ENCODE results near the gene TMEM37. TPM values are rescaled to one million over a fixed set of nuclear protein-coding genes. Genes with fewer than 3 reads are reported as not detected.

The TMEM37 gene
- total RNA-seq, 1 donor from 2014 or later, result 0.14 TPM

DNA sequence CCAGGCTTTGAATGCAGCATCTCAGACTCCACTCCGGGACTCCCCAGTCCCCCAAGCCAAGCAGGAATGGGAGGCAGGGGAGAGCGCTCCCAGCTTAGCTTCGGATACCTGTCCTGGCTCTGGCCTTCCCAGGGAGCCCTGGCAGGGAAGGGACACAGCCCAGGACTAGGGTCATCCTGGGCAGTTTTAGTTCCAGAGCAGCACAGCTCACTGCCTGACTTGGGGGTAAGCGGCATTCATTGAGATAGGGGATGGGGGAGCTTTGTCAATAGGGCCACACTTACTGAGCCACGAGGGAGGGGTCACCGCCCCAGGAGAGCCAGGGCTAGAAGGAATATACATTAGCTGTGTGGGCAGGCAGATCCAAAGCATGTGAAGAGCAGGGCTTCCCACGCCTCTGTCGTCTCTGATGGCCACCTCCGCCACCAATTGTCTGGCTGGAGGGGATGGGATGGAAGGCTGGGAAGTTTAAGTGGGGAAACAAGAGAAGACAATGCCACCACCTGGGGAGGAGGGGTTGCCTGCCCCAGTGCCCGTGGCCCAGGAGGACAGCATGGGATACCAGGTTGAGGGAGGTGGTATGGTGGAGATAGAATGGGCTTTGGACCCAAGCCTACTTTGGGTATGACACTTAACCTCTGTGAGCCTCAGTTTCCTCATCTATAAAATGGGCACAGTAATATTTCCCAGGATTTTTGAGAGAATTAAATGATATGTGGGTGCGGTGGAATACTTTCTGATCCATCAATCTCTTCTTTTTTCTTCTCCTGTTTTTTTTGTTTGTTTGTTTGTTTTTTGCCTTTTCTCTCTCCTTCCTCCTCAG is 52.5 kb downstream of the TMEM37 start:
- H3K9me3 Mint-ChIP-seq, result no peaks in the 10 kb centered on the region
- H3K27me3 Mint-ChIP-seq (ENCODE audit: low read depth), result peaks cover 1% of the 10 kb centered on the region
- no peaks in the 10 kb centered on the region for H3K4me1 Mint-ChIP-seq (ENCODE audit: low read depth)
- H3K36me3 Mint-ChIP-seq (ENCODE audit: low read depth), result no peaks in the 10 kb centered on the region
- no peak overlapping the region for H3K27ac Mint-ChIP-seq
- no peak overlapping the region for H3K4me3 Mint-ChIP-seq (ENCODE audit: low read depth)
- DNase-seq (ENCODE audit: low spot score), result no peak
- intact Hi-C loops (cut with micrococcal nuclease), result no loop called here

DNA sequence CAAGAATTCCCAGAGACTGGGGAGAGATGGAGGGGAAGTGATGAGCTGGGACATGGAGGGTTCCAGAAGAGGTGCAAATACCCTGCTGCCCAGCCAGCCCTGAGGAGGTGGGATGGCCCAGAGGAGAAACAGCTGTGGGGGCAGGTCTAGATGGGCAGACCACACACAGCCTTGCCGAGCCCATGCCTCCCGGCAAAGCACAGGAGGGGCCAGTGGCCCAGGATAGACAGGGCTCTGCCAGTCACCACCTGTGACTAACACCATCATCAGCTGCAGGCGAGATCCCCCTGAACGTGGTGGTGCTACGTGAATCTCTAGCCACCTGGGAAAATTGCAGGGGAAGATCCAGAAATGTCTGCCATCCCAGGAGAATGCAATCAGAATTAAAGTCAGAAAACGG is 53.2 kb downstream of the TMEM37 start:
- DNase-seq (ENCODE audit: low spot score), result no peak
- Mint-ChIP-seq H3K4me1 (ENCODE audit: low read depth) (no peaks in the 10 kb centered on the region), H3K36me3 (ENCODE audit: low read depth) (no peaks in the 10 kb centered on the region), H3K27me3 (ENCODE audit: low read depth) (peaks cover 1% of the 10 kb centered on the region), H3K4me3 (ENCODE audit: low read depth) (no peak overlapping the region), H3K9me3 (no peaks in the 10 kb centered on the region), H3K27ac (no peak overlapping the region)
- intact Hi-C loops (cut with micrococcal nuclease), result no loop called here

DNA sequence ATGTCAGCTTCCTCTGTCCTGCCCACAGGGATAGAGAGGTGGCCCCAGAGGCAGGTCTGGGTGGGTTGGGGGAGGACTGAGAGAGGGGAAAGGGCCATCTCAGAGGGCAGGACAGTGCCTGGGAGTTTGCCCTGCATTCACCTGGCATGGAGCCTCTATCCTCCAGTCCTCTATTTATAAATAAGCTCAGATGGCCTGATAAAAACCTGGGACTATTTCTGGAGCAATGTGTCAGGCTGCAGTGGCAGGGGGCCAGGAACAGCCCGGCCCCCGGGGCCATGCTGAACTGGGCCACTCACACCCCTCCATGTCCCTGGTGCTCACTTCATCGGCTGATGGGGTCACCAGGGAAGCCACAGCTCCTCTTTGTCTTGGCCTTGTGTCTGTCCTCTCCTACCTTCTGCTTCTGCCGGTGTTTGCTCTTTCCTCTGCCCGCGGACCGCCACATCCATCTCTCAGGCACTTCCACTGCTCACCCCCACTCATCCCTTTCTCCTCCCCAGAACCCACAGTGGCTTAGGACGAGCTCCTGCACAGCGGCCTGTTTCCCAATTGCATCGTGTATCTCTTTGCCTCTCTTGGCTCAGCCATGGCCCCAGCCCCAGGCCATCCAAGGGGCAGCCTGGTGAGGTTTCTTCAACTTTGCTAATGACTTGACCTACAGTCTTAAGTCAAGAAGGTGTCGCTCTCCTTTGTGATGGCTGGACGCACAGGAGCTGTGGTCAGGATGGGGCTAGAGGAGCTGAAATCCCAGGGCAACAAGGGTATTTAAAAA is 53.9 kb downstream of the TMEM37 start:
- Mint-ChIP-seq H3K4me1 (ENCODE audit: low read depth) (no peaks in the 10 kb centered on the region), H3K36me3 (ENCODE audit: low read depth) (no peaks in the 10 kb centered on the region), H3K27me3 (ENCODE audit: low read depth) (peaks cover 1% of the 10 kb centered on the region), H3K9me3 (no peaks in the 10 kb centered on the region), H3K4me3 (ENCODE audit: low read depth) (no peak overlapping the region), H3K27ac (no peak overlapping the region)
- intact Hi-C loops (cut with micrococcal nuclease), result no loop called here
- DNase-seq (ENCODE audit: low spot score), result no peak

DNA sequence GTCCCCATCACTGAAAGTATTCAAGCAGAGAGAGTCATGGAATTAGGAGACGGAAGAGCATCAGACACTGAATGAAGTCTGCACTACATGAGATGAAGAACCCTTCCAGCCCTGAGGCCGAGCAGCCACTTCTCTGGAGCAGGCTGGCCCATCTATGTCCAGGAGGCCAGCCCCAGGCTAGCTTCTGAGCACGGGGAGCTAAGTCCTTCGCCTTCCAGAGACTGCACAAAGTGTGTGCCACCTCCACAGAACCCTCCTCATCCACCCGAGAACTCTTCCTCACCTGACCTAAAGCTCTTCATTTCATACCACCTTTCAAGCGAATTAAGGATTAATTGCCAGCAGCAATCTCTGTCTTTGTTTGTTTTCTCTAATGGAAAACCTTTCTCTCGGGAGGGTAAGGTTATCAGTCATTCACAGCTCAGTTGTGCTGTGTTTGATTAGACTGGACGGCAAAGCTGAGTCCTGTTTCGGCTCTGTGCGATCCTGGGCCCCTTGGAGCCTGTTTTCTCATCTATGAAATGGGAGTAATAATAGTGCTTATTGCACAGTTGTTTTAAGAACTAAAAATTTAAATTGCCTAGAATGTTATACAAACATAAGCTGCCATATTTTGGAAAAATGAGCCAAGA is 54.7 kb downstream of the TMEM37 start:
- Mint-ChIP-seq H3K27ac (no peak overlapping the region), H3K27me3 (ENCODE audit: low read depth) (peaks cover 1% of the 10 kb centered on the region), H3K36me3 (ENCODE audit: low read depth) (no peaks in the 10 kb centered on the region), H3K4me3 (ENCODE audit: low read depth) (no peak overlapping the region), H3K9me3 (no peaks in the 10 kb centered on the region), H3K4me1 (ENCODE audit: low read depth) (no peaks in the 10 kb centered on the region)
- intact Hi-C loops (cut with micrococcal nuclease), result no loop called here
- no peak for DNase-seq (ENCODE audit: low spot score)

DNA sequence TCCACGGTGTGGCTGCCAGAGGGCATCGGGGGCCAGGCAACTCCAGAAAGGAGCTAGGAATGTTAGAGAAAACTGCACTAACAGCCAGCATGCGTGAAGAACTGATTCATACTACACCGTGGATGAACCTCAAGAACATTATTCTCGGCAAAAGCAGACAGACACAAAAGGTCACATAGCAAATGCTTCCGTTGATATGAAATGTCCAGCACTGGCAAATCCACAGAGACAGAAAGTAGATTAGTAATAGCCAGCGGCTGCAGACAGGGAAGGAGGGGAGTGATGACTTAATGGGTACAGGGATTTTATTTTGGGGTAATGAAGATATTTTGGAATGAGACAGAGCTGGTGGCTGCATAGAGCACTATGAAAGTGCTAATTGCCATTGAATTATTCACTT is 55.2 kb downstream of the TMEM37 start:
- no peak for DNase-seq (ENCODE audit: low spot score)
- intact Hi-C loops (cut with micrococcal nuclease), result no loop called here
- no peaks in the 10 kb centered on the region for H3K36me3 Mint-ChIP-seq (ENCODE audit: low read depth)
- H3K9me3 Mint-ChIP-seq, result no peaks in the 10 kb centered on the region
- peaks cover 1% of the 10 kb centered on the region for H3K27me3 Mint-ChIP-seq (ENCODE audit: low read depth)
- no peak overlapping the region for H3K4me3 Mint-ChIP-seq (ENCODE audit: low read depth)
- no peak overlapping the region for H3K27ac Mint-ChIP-seq
- H3K4me1 Mint-ChIP-seq (ENCODE audit: low read depth), result no peaks in the 10 kb centered on the region

DNA sequence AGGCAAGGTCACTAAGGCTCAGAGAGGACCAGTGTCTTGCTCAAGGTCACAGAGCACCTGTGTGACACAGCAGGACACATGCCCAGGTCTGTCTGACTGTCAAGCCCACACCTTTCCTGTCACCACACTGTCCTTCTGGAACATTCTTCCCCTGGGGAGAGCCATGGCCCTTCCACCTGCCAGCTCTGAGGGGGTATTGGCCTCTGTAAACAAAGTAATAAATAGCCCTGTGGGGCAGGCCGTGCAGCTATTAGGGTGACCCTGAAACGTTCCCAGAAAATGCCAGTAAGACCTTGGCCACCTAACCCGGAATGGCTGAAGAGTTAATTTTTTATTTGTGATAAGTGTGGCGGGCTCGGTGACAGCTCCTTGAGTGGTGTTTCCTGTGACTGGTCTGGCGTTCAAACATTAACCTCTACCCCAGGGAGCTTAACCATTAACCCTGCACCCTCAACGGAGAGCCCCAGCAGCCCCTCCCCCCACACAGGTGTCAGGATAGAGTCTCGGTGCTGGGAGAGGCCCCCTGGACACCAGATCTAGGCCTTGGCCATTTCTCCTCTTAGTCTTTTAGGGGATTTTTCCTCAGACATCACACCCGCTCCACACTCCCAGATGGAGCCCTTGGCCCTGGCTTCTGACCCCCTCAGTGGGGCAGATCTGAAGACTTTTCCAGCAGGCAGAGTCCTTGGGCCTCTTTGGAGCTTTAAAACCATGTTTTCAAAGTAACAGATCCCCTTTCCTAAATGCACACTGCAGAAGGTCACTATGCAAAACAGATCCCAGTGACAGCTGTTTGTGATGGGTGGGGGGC is 56.0 kb downstream of the TMEM37 start:
- intact Hi-C loops (cut with micrococcal nuclease), result no loop called here

More for the DNA sequence above, 56.0 kb downstream of the TMEM37 start:
- peaks cover 1% of the 10 kb centered on the region for H3K27me3 Mint-ChIP-seq (ENCODE audit: low read depth)
- H3K9me3 Mint-ChIP-seq, result no peaks in the 10 kb centered on the region
- no peak overlapping the region for H3K27ac Mint-ChIP-seq
- no peaks in the 10 kb centered on the region for H3K4me1 Mint-ChIP-seq (ENCODE audit: low read depth)
- no peak for DNase-seq (ENCODE audit: low spot score)
- H3K36me3 Mint-ChIP-seq (ENCODE audit: low read depth), result no peaks in the 10 kb centered on the region
- no peak overlapping the region for H3K4me3 Mint-ChIP-seq (ENCODE audit: low read depth)

Other genes with a start within 250 kb of the TMEM37 start
- 0.55 and 0.78 TPM in 2 replicates for gene STEAP3, start 208.0 kb upstream of the TMEM37 start, total RNA-seq
- 11.0 and 13.3 TPM in 2 replicates for gene C2orf76, start 65.0 kb upstream of the TMEM37 start, total RNA-seq
- gene DBI, start 64.9 kb upstream of the TMEM37 start, total RNA-seq, result 162 and 168 TPM in 2 replicates
- gene SCTR, start 92.6 kb downstream of the TMEM37 start, total RNA-seq, result not detected in 2 replicates
- not detected in 2 replicates for gene CFAP221, start 112.6 kb downstream of the TMEM37 start, total RNA-seq
- 16.9 and 17.0 TPM in 2 replicates for gene TMEM177, start 247.3 kb downstream of the TMEM37 start, total RNA-seq

All from activated T-helper 2 cell treated with anti-CD3 and anti-CD28 coated beads, Interferon-gamma antibody, Interleukin-2, Interleukin-4, amounts not matched to agents 10 μg/mL and 5 μg/mL and 100 μg/mL, durations not matched to agents 14 hours and 24 hours and 36 hours (primary cell).